Esophagus (tissue), 2 donors: ENCODE results near the gene RPL18A. TPM values are rescaled to one million over a fixed set of nuclear protein-coding genes. Genes with fewer than 3 reads are reported as not detected.

Experiments used
- H3K27ac ChIP-seq, 2 donors: one replicate each; pipeline ENCODE4 v1.5.1; 2013; ENCODE audit warnings: low read depth in 2 of 2, mild to moderate bottlenecking in 2 of 2, inconsistent platforms in 1 of 2, low read length in 1 of 2, moderate library complexity in 1 of 2
- H3K27me3 ChIP-seq, 2 donors: one replicate each; pipeline ENCODE4 v1.6.1; 2013; ENCODE audit warnings: low read length in 2 of 2, control low read depth in 1 of 2, mild to moderate bottlenecking in 1 of 2; ENCODE audit not compliant: insufficient read depth in 2 of 2, control insufficient read depth in 1 of 2
- H3K36me3 ChIP-seq, 2 donors: one replicate each; pipeline ENCODE4 v1.6.1; 2013; ENCODE audit warnings: low read length in 1 of 2; ENCODE audit not compliant: control insufficient read depth in 2 of 2, insufficient read depth in 2 of 2
- H3K4me1 ChIP-seq, 2 donors: one replicate each; pipeline ENCODE4 v1.6.1; 2013; ENCODE audit warnings: low read length in 1 of 2; ENCODE audit not compliant: control insufficient read depth in 2 of 2, insufficient read depth in 2 of 2
- H3K4me3 ChIP-seq, 2 donors: one replicate each; pipeline ENCODE4 v1.5.1; 2013; ENCODE audit warnings: low read length in 2 of 2, mild to moderate bottlenecking in 2 of 2, low read depth in 1 of 2, moderate library complexity in 1 of 2
- H3K9me3 ChIP-seq, 2 donors: one replicate each; pipeline ENCODE4 v1.6.1; 2013; ENCODE audit warnings: mild to moderate bottlenecking in 2 of 2, low read depth in 1 of 2, low read length in 1 of 2, moderate library complexity in 1 of 2; ENCODE audit not compliant: control insufficient read depth in 2 of 2, insufficient read depth in 1 of 2
- WGBS, 2 donors: extraction: QIAGEN DNeasy Blood & Tissue Kit; methylation state at CpG; one replicate each; pipeline ENCODE4 v1.1.7; 2013; 5-methylcytosine and 5-hydroxymethylcytosine counted together
- polyA plus RNA-seq, 2 donors: library from polyadenylated mRNA; stranded (reverse); fragments of 200-250 nt; gene quantifications; one replicate each; pipeline ENCODE4 v1.2.3, GENCODE V29; 2013
- donor health status: healthy with polysubstance abuse.
- donor health status: Bipolar disorder and iron deficiency.

RPL18A gene
- 1,000 to 10,000 TPM; 1,368 to 2,485 TPM for polyA plus RNA-seq

- Histone ChIP-seq H3K4me1 (peaks cover 11 to 22% of the 10 kb centered on the region in 2 donors), H3K27me3 (no peaks in the 10 kb centered on the region), H3K9me3 (no peaks in the 10 kb centered on the region), H3K36me3 (peaks cover 15 to 30% of the 10 kb centered on the region in 2 donors), H3K27ac (peak within 1 kb of the TSS; percentile 53 to 82), H3K4me3 (peak within 1 kb of the TSS; percentile 80 to 95)
- WGBS, 2 donors = 0% methylated on average over 70 to 80 of the region's 80 CpGs
Observed at GRCh38 chr19:17859533-17860330, at the start of gene RPL18A. Gene RPL18A, plus strand, starts transcription at chr19:17859910. Its CDS starts 47 bp downstream, at chr19:17859957.

- Histone ChIP-seq H3K9me3 (peaks cover 0 to 5% of the 10 kb centered on the region in 2 donors), H3K4me3 (no peak overlapping the region), H3K36me3 (peaks cover 0 to 3% of the 10 kb centered on the region in 2 donors), H3K4me1 (peaks cover 0 to 2% of the 10 kb centered on the region in 2 donors), H3K27ac (no peak overlapping the region), H3K27me3 (peaks cover 0 to 3% of the 10 kb centered on the region in 2 donors)
- WGBS, 2 donors = 95 to 96% methylated on average over 2 of the region's 2 CpGs
Observed at GRCh38 chr19:17811103-17811502, 48.6 kb upstream of the RPL18A start.

GRCh38 chr19:17811681-17812080 is 48.0 kb upstream of the RPL18A start:
- no peak overlapping the region for H3K27ac ChIP-seq

GRCh38 chr19:17812099-17812498 is 47.6 kb upstream of the RPL18A start:
- Histone ChIP-seq H3K27ac (no peak overlapping the region), H3K27me3 (peaks cover 0 to 3% of the 10 kb centered on the region in 2 donors), H3K4me3 (no peak overlapping the region), H3K4me1 (peaks cover 0 to 2% of the 10 kb centered on the region in 2 donors), H3K36me3 (peaks cover 0 to 3% of the 10 kb centered on the region in 2 donors), H3K9me3 (peaks cover 0 to 5% of the 10 kb centered on the region in 2 donors)
- 71 to 72% methylated on average over 5 of the region's 5 CpGs for WGBS, 2 donors

More at GRCh38 chr19:17811681-17812080, 48.0 kb upstream of the RPL18A start:
- Histone ChIP-seq H3K4me3 (no peak overlapping the region), H3K27me3 (peaks cover 0 to 3% of the 10 kb centered on the region in 2 donors), H3K9me3 (peaks cover 0 to 5% of the 10 kb centered on the region in 2 donors), H3K36me3 (peaks cover 0 to 3% of the 10 kb centered on the region in 2 donors), H3K4me1 (peaks cover 0 to 2% of the 10 kb centered on the region in 2 donors)
- 85% methylated on average over 20 of the region's 20 CpGs for WGBS, 2 donors

GRCh38 chr19:17817668-17818363 is 41.9 kb upstream of the RPL18A start:
- Histone ChIP-seq H3K27ac (no peak overlapping the region), H3K27me3 (peaks cover 0 to 3% of the 10 kb centered on the region in 2 donors), H3K9me3 (no peaks in the 10 kb centered on the region), H3K36me3 (no peaks in the 10 kb centered on the region), H3K4me1 (no peaks in the 10 kb centered on the region), H3K4me3 (no peak overlapping the region)
- 62 to 67% methylated on average over 12 of the region's 13 CpGs for WGBS, 2 donors

GRCh38 chr19:17821190-17821589 is 38.5 kb upstream of the RPL18A start, which contains the start of gene INSL3:
Gene INSL3, minus strand, starts transcription at chr19:17821519. Its CDS starts 13 bp downstream, at chr19:17821506.
- Histone ChIP-seq H3K36me3 (no peaks in the 10 kb centered on the region), H3K27me3 (no peaks in the 10 kb centered on the region), H3K4me3 (no peak within 1 kb of the TSS), H3K27ac (no peak within 1 kb of the TSS), H3K9me3 (no peaks in the 10 kb centered on the region), H3K4me1 (no peaks in the 10 kb centered on the region)
- 70% methylated on average over 34 of the region's 34 CpGs for WGBS, 2 donors

GRCh38 chr19:17824339-17824738 is 35.4 kb upstream of the RPL18A start:
- no peaks in the 10 kb centered on the region for H3K4me1 ChIP-seq
- no peaks in the 10 kb centered on the region for H3K9me3 ChIP-seq
- H3K27ac ChIP-seq = no peak overlapping the region
- WGBS, 2 donors = 58 to 74% methylated on average over 8 of the region's 8 CpGs
- no peak overlapping the region for H3K4me3 ChIP-seq
- no peaks in the 10 kb centered on the region for H3K36me3 ChIP-seq
- no peaks in the 10 kb centered on the region for H3K27me3 ChIP-seq

- Histone ChIP-seq H3K36me3 (no peaks in the 10 kb centered on the region), H3K27me3 (no peaks in the 10 kb centered on the region), H3K4me3 (no peak overlapping the region), H3K9me3 (peaks cover 3 to 5% of the 10 kb centered on the region in 2 donors), H3K4me1 (peaks cover 2 to 5% of the 10 kb centered on the region in 2 donors), H3K27ac (no peak overlapping the region)
- WGBS, 2 donors = 91 to 94% methylated on average over 13 of the region's 13 CpGs
Observed at GRCh38 chr19:17826508-17827056, 33.1 kb upstream of the RPL18A start.

- Histone ChIP-seq H3K27ac (peak overlapping the region in 1 of 2 donors; percentile 11), H3K9me3 (peaks cover 3 to 5% of the 10 kb centered on the region in 2 donors), H3K4me1 (peaks cover 2 to 6% of the 10 kb centered on the region in 2 donors), H3K4me3 (no peak overlapping the region), H3K36me3 (peaks cover 0 to 3% of the 10 kb centered on the region in 2 donors), H3K27me3 (no peaks in the 10 kb centered on the region)
- WGBS, 2 donors = 28 to 30% methylated on average over 29 of the region's 29 CpGs
Observed at GRCh38 chr19:17829855-17830566, 29.7 kb upstream of the RPL18A start.
